ENCODE data around the gene FRAS1.
A peak's percentile ranks its signal among the peaks of the same experiment; 100 is the strongest.
"Not testable (repeated sequence)": the region's sequence is repeated elsewhere in the genome, so short reads cannot be mapped to it uniquely, and the experiment has no call there.

The FRAS1 gene

DNA sequence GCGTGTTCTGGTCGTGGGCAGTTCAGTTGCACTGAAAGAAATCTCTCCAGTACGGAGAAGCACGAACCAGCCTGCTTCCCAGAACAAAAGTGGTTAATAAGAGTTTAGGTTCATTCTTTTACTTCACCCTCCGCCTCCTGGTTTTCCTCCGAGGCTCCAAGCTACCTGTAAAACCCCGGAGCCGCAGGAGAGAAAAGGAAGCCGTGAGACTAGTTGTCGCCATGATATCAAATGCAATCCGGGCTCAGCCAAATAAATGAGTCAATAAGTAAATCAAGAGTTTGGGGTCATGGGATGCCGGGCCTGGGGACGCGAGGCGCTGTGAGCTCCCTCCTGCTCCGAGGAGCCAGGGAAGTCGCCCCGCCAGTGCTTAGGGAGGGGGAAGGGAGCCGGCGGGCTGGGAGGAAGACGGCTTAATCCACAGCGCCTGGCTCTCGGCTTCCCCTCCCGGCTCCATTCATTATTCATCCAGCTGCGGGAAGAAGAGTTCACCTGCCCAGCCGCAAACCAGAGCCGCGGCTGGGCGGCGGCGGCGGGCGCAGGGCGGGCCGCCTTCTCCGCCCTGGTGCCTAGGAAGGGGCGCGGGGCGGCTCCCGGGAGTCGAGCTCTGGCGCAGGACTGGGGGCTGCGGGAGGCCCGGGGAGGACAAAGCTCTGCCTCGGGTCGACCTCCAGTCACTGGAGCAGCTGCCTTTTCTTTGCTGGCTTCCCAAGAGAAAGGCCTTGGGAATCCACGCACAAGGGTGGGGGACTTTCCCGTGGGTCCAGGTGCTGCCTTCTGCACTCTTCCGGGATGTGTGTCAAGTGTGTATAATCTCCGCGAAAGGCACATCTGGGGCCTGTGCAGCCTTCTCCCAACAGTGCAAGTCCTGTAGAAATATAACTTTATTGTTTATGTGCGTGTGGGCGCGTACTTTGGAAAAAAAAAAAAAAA is 1.7 kb downstream of the FRAS1 start:
- peak in 1 of 2 donors; percentile 3 for DNase-seq

DNA sequence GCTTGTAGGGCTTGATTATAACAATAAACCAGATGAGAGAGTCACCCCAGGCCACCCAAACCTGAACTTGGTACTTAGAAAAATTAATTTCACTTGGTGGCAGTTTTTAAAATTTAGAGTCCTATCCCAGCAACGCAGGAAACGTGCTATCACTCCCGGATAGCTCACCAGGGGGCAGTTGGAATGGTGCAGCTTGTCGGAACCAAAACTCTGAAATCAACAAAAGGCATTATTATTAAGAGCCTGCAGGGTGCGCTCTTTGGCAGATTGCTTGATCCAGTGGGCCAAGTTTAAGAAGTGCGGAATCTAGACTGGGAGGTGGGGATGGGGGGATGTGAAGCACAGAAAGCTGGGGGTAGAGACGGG is 2.4 kb downstream of the FRAS1 start:
- DNase-seq: peak in 1 of 2 donors; percentile 16

GRCh38 chr4:78059938-78060337 is 2.8 kb downstream of the FRAS1 start:
- DNase-seq: no peak

GRCh38 chr4:78061939-78062570 is 4.9 kb downstream of the FRAS1 start:
- DNase-seq: no peak

DNA sequence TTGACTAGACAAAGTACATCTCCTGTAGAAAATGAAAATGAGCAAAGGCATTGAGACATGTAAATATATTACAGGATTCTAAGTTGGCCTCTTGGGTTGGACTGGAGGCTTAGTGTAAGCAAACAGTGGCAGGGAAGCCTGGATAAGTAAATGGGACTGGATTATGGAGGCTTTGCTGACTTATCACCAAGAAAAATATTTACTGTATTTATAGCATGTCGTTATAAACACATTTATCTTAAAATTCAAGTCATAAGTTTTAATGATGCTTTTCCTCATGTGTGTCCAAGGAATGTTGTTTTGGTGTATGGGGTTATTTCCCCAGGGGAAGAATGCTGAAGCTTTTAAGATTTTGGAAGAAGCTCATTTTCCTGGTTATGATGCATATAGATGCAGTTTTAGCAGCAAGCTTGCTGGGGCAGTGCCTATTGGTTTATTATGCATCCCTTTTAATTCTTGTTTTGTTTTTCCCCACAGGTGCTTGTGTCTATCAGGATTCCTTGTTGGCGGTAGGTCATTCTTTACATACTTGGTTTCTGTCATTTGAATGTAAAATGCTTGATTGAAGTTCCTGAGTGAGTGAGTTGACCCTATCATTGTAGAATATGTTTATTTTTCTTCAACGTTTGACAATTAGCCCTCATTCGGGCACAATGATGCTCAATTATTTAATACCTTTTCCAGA is 8.5 kb downstream of the FRAS1 start:
- DNase-seq: no peak

DNA sequence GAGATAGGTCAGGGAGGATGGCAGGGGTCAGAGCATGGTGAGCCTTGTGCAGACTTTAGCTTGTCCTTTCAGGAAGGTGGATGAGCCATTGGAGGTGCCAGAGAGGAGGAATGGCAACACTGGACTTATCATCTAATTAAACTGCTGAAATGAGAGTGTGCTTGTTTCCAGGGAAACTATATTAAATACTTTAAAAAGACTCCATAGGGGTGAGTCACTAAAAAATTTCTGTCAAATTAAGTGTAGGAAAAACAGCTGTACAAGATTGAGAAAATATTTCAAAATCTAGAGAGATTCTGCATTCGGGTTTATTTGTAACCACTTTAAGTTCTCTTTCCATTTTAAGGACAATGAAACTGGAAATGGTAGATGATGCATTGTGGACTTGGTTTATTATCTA is 11.4 kb downstream of the FRAS1 start:
- no peak for DNase-seq

GRCh38 chr4:78069319-78069718 is 12.2 kb downstream of the FRAS1 start:
- no peak for DNase-seq

DNA sequence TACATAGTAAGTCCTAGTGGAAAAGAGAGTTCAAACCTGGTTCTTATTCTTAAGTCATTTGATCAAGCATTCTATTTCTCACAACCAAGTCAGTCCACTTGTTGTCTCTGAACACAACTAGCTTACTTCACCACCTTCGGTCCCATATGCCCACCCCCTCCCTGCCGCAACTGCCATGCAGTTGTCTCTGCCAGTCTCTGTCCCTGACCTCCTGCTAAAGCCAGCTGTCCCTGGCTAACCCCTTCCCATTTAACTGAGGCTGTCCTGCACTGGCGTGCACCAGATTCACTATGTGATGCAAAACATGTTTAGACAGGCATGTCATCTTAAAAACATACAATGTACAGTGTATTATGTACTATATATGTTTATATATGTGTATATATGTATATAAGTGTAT is 12.7 kb downstream of the FRAS1 start:
- no peak for DNase-seq

DNA sequence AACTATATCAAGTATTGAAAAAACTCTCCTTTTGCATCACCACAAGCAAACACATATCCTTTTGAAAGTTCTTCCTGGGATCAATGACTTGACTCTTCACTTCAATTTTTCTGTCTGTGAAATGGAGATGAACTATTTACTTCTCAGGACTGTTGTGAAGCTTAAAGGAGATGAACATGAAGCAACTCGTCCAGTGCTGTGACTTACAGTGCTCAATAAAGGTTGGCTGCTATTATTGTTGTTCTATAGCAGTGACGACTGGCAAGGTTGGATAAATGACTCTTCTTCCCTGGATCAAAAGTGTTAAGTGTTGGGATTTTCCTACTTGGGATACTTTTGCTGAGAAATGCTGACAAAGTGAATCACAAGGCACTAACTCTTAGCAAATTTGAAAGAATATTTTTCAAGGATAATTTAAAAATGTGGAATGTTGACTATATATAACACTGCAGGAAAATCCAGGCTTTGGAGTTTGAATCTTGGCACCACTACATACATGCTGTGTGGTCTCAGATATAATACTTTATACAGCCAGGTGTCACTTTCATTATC is 13.7 kb downstream of the FRAS1 start:
- DNase-seq: no peak

GRCh38 chr4:78074759-78075158 is 17.6 kb downstream of the FRAS1 start:
- no peak for DNase-seq

DNA sequence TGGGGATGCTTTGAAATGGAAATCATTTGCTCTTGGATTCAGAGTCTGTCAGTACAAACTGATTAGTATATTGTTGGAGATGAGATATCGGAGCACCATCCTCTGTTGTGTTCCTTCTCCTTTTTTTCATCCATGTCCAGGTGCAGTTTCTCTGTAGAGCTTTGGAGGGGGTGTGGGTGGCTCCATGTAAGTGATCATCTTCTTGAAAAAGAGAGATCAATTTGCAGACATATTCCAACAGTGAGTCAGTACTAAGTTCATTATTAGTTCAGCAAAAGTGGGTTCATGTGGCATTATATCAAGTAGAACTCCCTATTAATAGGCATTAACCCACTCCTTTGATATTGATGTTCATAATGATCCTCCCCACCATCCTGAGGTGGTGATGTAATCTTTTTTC is 18.9 kb downstream of the FRAS1 start:
- DNase-seq: no peak

DNA sequence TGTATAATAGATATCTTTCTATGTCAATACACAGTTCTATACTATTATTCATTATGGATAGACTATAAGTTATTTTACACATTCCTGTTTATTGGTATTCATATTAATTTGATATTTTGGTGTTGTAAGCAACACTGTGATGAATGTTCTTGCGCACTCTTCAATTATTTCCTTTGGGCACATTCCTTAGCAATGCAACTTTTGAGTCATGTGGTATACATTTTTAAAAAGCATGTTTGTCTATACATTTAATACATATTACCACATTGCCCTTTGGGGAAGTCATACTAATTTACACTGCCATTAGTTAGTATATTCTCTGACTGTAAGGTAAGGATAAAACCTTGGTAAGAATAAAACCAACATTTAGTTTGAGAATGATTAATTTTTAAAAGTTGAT is 21.0 kb downstream of the FRAS1 start:
- no peak for DNase-seq

- DNase-seq: no peak
Measured at GRCh38 chr4:78079726-78080430, 22.8 kb downstream of the FRAS1 start.

- no peak for DNase-seq
Measured at GRCh38 chr4:78081541-78081940, 24.4 kb downstream of the FRAS1 start.

GRCh38 chr4:78083035-78083434 is 25.9 kb downstream of the FRAS1 start:
- DNase-seq: no peak

- no peak for DNase-seq
Measured at GRCh38 chr4:78091534-78091933, 34.4 kb downstream of the FRAS1 start.

DNA sequence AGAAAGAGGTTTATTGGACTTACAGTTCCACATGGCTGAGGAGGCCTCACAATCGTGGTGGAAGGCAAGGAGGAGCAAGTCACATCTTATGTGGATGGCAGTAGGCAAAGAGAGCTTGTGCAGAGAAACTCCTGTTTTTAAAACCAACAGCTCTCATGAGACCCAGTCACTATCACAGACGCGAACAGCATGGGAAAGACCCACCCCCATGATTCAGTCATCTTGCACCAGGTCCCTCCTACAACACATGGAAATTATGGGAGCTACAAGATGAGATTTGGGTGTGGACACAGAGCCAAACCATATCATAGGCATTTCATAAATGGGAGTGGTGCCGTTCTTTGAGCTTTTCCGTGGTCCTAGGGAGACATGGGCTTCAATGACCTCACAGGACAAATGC is 35.2 kb downstream of the FRAS1 start:
- not testable (repeated sequence) for DNase-seq

DNA sequence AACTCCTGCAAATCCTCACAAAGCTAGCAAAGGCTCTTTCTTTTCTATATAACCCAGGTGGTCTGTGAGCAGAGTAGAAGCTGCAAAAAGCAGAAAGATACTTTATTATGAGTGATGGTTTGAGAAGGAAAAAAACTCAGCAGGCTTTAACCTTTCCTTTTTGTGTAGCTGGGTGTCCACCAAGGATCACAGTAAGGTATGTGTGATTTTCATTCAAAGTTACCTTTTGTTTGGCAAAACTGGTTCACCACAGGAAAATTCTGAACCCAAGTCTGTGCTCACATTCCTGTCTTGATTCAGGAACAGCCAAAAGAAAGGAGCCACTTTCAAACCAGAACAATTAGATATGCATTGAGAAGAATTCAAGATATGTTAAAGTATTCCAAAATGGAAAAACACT is 35.7 kb downstream of the FRAS1 start:
- DNase-seq: no peak

GRCh38 chr4:78095081-78095480 is 38.0 kb downstream of the FRAS1 start:
- no peak for DNase-seq

- DNase-seq: no peak
Measured at GRCh38 chr4:78099058-78099457, 41.9 kb downstream of the FRAS1 start.

GRCh38 chr4:78100060-78100459 is 42.9 kb downstream of the FRAS1 start:
- no peak for DNase-seq

DNA sequence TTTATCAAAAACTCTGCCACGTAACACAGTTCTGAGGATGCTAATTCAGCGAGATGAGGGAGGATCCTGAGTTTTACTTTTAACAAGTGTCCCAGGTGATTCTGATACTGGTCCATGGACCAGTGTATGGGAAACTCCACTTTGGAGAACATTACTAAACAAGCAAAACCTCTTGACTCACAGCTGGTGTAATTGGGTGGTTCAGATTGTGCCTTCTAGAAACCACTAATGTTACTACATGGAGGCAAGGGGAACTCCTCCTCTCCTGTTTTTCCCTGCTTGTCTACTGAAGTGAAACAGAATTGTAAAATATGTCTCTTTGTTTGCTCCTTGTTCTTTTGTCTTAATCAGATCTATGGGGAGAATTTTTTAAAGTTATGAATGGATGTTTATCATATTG is 62.6 kb downstream of the FRAS1 start:
- DNase-seq: no peak
